GM19324 (cell line): ENCODE results near the gene VPS26C.

Experiments
- ATAC-seq: cut with Tn5 transposase; IDR thresholded peaks from one replicate; pipeline ENCODE4 v1.9.1; 2021; ENCODE audit warnings: mild to moderate bottlenecking, moderate library complexity; ENCODE audit not compliant: unreplicated experiment, low FRiP score

The VPS26C gene

DNA sequence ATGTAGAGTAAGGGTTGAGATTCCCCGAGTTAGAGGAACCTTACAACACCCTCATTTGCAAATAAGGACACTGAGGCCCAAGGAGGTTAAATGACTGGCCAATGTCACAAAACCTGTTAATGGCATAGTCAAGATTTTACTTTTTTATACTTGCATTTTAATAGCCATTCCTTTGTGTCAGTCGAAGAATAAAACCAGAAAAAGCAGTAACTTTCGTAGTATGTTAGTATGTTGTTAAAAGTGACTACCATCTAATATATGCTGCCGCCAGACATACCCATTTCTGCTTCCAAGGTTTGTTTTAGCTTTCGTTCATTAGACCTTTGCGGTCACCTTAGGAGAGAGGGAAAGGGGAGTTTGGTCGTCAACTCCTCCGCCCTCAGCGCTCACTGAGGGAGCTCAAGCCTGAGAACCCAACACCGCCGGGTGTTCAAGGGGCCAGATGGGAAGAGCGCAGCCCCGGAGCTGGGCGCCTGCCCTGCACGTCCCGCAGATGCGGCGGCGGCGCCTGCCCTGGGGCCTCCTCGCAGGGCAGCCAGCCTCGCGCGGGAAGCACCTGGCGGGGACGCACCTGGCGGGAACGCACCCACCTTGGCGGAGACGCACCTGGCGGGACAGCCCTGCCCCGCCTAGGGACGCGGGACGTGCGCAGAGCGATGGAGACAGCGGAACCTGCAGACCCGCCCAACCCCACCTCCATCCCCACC, 466 bp downstream of the VPS26C start:
- peak; percentile 10 for ATAC-seq

DNA sequence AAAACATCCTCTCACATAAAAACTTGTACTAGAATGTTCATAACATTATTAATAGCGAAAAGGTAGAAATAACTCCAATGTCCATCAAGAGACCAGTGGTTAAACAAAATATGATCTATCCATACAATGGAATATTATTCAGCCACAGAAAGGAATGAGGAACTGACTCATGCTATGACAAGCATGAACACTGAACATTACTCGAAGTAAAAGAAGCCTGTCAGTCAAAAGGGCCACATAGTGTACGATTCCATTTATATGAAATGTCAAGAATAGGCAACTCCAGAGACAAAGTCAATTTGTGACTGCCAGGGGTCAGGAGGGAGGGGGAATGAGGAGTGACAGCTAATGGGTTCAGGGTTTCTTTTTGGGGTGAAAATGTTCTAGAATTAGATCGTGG, 2.3 kb downstream of the VPS26C start:
- no peak for ATAC-seq

DNA sequence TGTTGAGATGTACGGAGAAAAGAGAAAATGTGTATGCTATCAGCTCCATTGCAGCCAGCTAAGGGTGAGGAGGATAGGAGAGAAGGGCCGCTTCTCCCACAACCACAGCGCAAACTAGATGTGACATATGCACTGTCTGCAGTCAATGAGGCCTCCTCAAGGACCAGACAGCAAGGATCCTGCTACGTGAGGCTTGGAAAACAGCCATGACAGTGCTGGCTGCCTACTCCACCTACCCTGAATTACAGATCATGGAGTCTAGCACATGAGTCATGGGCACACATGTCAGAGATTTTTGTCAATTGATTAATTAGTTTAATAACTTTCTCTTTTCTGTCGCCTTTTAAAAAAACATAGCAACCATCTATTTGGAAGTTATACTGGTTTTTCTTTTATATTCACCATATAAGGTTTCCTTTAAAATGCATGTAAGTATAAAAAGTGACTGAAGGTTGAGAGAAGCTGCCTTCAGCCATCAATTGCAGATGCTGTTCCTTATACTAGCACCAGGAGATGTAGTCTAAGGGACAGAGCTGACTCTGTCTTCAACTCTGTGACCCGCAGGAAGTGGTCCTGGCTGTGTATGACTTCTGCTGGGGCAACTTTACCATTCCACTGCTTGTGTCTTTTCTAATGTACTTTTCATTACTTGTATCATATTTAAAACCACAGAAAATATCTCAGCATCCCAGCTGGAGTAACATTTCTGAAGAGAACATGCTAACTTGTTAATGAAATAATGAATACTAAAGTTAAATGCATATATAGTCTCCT, 3.1 kb downstream of the VPS26C start:
- no peak for ATAC-seq

DNA sequence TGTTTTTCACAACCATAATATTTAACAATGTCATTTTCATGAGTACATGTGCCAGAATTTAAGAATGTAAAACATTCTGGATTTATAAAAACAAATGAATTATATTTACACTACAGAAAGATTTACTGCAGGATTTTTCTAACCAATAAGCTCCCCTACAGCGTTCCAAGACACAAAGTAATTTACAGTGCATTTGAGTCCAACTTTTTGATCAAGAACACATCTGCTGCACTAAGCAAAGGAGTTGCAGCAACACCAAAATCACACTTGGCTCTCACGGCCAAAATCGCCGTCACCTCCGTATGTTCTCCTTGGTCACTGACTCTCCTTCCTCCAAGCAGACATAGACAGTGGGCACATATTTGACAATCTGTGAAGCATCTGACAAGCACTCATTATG, 7.7 kb downstream of the VPS26C start:
- no peak for ATAC-seq

DNA sequence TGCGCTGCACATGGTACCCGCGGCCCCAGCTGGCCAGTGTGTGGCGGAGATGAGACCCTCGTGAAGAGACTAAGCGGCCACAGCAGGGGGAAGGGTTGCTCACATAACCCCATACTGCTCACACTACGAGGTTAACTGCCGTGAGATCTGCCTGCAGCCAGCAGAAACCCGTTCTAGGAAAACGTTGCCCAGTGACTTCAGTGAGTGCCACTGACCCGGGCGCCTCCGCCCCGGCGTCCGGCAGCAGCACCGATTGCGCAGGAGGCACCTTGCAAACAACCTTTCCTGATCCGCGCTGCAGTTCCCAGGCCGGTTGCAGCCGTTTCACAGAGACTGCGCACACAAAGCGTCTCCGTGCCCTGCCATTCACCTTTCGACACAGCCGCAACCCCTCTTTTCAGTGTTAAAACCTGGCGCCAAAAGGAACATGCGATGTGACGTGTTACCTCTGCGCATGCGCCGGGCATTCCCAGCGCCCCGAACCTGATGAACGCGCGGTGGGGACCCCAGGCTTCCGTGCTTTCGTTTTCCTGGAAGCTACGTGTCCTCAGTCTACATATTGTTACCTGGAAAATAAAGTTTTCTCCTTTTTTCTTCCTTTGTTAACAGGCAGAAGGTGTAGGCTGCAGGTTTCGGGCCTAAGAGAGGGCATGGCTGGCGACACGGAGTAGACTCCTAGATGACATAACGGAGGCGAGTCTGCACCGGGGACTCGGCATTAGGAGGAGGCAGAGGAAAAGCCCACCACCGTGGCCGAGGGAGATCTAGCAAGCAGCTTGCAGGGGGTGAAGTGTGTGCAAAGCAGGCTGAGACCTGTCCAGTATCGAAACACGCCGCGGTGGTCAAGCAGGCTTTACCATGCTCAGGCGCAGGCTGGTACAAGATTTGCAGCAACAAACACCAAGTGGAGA, 8.9 kb downstream of the VPS26C start:
- ATAC-seq: peak; percentile 72

DNA sequence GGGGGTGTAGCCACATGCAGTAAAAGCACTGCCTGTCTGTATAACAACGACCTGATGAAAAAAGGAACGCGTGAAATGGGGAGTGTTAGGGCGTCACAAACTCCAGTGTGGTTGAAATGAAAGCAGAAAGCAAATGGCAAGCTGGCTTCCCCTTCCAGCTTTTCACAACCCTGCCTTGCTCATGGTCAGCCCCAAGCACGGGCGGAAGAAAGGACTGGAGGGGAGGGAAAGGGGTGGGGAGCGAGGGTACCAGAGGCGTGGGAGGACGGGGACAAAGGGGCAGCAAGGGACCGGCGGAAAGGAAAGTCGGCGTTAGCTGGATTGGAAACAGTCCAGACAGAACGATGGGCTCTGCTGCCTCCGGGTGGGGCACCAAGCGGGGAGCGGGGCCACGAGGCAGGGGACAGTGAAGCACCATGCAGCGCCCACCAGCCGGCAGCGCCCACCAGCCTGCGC, 9.6 kb downstream of the VPS26C start:
- peak; percentile 38 for ATAC-seq

DNA sequence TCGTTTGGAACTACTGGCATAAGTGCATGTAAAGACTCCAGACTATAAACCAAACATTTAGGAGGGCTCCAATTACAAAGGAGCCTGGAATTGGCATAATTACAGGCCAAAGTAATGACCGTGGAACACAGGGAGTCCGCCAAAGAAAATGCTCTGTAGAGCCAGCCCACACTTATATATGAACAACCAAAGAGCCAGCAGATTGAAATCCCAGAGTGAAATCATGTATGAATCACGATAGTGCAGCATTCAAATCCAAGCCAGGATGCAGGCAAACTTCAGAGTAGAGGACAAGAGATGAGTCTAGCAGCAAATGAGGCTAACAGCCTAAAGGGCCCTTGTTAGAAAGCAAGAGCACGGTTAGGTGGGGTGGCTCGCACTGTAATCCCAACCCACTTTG, 13.1 kb downstream of the VPS26C start:
- no peak for ATAC-seq

DNA sequence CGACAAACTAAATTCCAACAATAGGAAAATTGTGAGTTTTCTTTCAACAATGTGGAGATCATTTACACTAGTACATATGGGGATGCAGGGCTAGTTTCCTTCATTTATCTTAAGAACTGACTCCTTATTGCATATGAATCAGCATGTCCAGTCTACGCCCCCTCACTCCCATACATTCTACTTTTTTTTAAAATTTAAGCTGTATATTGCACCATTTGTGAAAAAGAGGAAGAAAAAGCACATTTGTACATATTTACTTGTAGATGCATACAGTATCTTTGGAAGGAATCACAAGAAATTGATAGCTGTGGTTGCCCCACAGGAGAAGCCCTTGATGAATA, 15.9 kb downstream of the VPS26C start:
- ATAC-seq: no peak

DNA sequence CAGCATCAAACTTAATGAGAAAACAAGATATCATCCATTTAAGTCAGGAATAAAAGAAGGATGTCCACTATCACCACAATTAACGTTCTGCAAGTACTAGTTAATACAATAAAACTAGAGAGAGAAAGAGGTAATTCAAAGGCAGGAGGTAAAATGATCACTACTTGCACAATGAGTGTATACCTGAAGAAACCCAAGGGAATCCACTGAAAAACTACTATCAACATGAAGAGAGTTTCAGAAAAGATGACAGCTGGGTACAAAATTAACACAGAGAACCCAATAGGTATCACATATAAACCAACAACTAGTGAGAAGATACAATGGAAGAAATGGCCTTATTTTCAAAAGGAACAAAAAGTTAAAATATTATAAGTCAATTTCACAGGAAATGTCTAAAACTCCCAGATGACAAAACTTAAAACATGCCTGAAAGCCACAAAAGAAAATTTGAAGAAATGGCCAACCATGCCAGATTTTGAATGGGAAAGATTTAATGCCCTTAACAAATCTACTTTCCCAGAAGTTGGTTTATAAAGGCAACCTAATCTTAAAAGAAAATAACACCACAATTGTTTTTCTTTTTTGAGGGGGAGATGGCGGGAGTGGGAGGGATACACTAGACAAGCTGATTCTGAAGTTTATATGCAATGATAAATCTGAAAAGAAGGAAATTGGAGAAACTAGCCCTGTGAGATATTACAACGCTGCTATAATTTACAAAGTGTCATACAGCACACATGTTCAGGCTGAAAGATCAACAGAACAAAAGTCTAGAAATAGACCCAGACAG, 17.8 kb downstream of the VPS26C start:
- ATAC-seq: no peak

DNA sequence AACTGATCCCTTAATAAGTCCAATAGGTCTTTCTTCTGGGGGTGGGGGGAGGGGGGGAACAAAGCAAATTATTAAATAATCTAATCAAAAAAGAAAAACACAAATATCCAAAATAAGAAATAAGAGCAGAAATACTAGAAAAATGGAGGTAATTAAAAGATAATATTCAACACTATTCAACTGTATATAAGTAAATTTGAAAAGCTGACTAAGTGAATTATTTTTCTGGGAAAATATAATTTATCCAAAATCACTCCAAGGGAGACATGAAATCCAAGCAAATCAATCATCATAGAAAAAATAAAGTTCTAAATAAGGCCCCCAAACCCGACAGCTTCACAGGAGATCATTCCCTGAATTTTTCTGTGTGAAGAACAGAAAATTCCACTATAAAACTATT, 18.8 kb downstream of the VPS26C start:
- no peak for ATAC-seq

DNA sequence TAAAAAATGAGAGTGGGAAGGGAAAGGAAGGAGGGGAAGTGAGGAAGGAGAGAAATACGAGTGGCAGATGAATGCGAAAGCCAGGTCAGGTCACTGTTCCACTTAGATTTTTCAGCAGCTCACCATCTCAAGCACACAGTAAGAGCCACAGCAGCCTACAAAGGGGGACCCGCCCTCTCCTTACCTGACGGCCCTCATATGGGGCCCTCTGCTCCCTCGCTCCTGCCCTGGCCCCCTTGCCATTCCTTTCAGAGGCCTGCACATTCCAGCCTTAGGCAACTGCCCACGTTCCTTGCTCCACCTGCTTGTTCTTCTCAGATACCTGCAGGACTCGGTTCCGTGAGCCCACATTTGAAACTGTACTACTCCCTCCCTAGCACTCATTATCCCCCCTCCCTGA, 22.0 kb downstream of the VPS26C start:
- no peak for ATAC-seq

DNA sequence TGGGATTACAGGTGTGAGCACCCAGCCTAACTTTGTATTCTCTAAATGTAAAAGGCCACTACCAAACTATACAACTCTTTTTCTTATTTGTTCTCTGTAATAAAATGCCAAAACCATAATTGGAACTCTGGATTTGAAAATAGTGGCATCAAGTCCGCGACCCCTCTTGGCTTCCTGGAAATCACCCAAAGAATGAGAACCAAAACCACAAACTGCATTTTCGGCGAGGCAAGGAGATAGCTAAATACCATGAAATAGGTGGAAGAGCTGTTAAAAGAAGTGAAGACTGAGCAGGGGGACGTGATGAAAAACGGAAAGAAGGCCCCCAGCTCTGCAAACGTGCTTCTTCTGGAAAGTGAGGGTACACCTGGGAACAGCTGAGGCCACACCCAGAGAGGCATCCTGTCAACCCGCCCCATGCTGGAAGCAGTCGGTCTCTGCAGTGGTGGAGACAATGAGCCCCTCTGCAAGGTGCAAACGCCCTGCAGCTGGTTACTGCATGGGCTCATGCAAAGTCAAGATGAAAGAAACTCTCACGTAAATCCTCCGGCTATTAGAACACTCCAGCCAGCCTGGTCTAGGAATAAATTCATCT, 22.5 kb downstream of the VPS26C start:
- no peak for ATAC-seq

DNA sequence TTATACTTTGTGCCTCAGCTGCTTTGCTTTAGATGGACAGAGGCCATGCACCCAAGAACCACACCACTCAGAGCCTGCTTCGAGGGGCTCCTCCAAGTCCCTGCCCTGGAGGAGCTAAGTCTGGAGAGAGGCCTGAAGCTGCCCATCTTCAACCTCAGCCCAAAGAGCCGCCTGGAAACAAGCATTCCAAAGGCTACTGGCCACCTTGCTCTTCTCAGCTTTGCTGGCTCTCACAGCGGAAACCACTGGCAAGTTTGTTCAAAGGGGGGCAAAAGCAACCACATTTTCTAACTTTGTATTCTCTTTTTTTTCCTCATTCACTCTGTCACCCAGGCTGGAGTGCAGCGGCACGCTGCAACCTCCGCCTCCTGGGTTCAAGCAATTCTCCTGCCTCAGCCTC, 23.2 kb downstream of the VPS26C start:
- ATAC-seq: no peak

DNA sequence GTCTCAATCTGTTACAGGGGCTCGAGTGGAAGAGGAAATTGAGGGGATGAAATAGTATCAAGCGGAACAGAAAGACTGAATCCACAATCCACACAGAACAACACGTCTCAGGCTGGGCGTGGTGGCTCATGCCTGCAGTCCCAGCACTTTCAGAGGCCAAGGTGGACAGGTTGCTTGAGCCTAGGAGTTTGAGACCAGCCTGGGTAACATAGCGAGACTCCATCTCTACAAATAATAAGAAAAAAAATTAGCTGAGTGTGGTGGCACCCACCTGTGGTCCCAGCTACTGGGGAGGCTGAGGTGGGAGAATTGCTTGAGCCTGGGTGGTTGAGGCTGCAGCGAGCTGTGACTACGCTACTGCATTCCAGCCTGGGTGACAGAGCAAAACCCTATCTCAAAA, 25.7 kb downstream of the VPS26C start:
- ATAC-seq: no peak

DNA sequence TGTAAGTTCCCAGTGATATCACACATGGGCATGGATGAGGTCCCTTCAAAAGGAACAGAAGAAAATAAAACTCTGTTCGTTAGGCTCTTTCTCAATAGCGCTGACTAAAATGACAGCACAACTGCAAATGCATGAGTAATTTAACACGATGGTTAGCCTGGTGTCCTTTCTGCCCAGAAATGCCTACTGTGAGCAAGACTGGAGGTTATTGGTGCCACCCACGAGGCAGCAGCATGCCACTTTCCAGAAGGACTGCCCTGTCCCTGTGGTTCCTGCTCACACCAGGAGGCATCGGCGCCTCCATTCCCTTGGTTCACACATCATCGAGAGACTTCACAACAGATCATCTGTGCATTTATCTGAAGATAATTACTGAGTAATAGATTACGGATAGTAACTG, 26.2 kb downstream of the VPS26C start:
- ATAC-seq: no peak

DNA sequence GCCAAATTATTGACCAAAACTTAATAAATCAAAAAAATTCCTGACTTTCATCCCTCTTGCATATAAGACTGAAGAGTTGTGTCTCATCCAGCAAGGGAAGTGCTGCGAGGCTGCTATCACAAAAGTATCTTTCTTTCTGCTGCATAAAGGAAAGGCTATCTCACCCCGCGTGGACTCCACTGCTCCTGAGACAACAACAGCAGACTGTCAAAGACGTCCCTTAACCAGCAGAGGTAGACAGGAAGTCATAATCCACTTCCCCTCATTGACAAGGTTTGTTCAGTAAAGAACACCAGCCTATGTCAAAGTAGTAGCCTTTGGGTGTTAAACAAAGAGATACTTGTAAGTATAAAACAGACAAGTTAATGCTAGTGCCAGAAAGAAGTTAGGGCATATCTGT, 29.4 kb downstream of the VPS26C start:
- no peak for ATAC-seq

DNA sequence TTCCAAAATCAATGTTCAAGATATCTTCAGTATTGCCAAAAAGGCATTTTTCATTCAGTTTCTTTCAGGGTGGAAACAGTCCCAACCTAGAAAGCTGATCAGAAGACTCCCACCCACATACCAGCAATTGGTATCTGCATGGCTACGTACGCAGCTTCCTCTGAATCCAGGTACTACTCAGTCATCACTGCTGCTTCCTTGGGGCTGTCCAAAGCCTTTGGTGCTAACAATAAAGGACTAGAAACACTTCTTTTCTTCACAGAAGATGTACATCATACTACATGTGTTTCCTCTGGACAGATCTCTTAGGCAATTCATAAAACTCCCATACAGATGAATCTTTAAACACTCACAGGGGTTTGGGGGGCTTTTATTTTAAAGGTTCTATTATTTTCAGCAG, 29.8 kb downstream of the VPS26C start:
- ATAC-seq: no peak

DNA sequence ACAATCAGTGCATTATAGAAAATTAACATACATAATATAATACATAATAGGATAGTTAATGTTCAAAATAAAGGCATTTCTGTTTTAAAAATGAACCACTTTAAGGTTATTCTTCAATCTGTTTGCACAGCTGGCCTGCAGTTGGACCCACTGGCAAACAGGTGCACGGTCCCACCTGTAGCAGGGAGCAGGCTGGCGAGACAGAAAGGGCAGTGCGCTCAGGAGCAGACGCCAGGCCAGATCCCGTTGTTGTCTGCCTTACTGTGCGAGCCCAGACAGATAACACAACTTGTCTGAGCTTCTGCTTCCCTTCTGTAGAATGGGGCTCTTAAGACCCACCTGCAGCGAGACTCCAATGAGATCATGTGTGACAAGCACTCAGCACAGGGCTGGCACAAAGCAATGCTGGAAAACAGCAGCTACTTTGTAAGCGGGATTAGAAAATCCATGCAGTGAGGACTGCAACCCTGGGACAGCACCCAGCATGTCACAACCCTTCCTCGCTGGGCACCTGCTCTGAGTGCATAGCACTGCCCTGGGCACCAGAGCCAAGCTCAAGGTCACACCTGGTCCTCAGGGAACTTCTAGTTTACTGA, 33.5 kb downstream of the VPS26C start:
- ATAC-seq: no peak

DNA sequence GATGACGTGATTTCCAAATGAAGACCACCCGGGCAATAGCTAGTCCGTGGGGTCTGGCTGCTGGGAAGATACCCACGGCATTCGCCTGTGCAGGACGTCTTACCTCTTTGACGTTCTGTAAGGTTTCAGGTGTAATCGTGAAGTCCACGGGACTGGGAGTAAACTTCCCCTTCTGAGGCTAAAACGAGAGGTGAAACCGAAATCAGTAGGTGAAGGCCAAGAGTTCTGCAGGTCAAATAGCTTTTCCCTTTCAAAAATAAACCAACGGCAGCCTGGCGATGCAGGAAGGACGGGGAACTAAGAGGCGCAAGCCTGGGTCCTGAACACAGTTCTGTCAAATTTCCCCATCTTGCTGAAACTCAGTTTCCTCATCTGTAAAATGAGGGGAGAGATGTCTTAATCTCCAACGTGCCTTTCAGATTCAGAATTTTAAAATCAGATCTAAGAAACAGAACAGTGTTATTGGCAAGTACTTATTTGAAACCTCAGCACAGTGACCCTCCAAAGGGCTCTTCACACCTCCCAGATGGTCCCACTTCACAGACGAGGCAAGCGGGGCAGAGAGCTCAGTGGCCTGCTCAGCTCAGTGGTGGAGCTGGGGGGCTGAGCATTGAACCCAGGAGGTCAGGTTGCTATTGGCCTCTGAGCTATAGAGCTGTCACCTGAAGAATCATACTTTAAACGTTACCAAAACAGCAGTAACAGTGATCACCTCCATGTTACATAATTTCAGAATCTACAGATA, 34.7 kb downstream of the VPS26C start:
- peak; percentile 51 for ATAC-seq
